ENCODE data around the gene PRRT2. TPM values are rescaled to one million over a fixed set of nuclear protein-coding genes. Genes with fewer than 3 reads are reported as not detected.

Gene PRRT2
- total RNA-seq, 4 donors from 2014 or later: 1.1 to 3.6 (median 1.4) TPM; not detected in 1

GRCh38 chr16:29806641-29807425 lies 5.2 kb upstream of the PRRT2 start:
- DNase-seq (ENCODE audit: low spot score in 2 of 2): peak in 1 of 2 donors; percentile 92
- no peak for TF ChIP-seq CTCF (IDR thresholded peaks at IDR 0.05)
- no peak for TF ChIP-seq POLR2A (IDR thresholded peaks at IDR 0.05)
- WGBS, 2 donors: 1 to 3% methylated on average over 11 to 49 of the region's 99 CpGs
- intact Hi-C loops (cut with DNase I; ENCODE audit: low total_unique reads): no loop called here
- peak overlapping the region; percentile 71 for H3K4me3 ChIP-seq (ENCODE audit: low read depth, poor library complexity, severe bottlenecking)

GRCh38 chr16:29807426-29808218 lies 4.4 kb upstream of the PRRT2 start:
- peak; percentile 90 to 98 for DNase-seq (ENCODE audit: low spot score in 2 of 2)
- H3K4me3 ChIP-seq (ENCODE audit: low read depth, poor library complexity, severe bottlenecking): peak overlapping the region; percentile 25
- WGBS, 2 donors: 0 to 1% methylated on average over 40 to 58 of the region's 69 CpGs
- TF ChIP-seq CTCF (IDR thresholded peaks at IDR 0.05) (no peak), POLR2A (IDR thresholded peaks at IDR 0.05) (no peak)
- intact Hi-C loops (cut with DNase I; ENCODE audit: low total_unique reads): no loop called here

- DNase-seq (ENCODE audit: low spot score in 2 of 2): no peak
- H3K4me3 ChIP-seq (ENCODE audit: low read depth, poor library complexity, severe bottlenecking): no peak overlapping the region
- WGBS, 2 donors: 40 to 42% methylated on average over 25 of the region's 25 CpGs
- TF ChIP-seq POLR2A (IDR thresholded peaks at IDR 0.05): no peak
- no peak for TF ChIP-seq CTCF (IDR thresholded peaks at IDR 0.05)
- intact Hi-C loops (cut with DNase I; ENCODE audit: low total_unique reads): no loop called here
Measured at GRCh38 chr16:29808219-29808900, 3.6 kb upstream of the PRRT2 start.

- TF ChIP-seq POLR2A (IDR thresholded peaks at IDR 0.05) (no peak), CTCF (IDR thresholded peaks at IDR 0.05) (no peak)
- intact Hi-C loops (cut with DNase I; ENCODE audit: low total_unique reads): no loop called here
- 74 to 78% methylated on average over 22 to 26 of the region's 31 CpGs for WGBS, 2 donors
- DNase-seq (ENCODE audit: low spot score in 2 of 2): no peak
- H3K4me3 ChIP-seq (ENCODE audit: low read depth, poor library complexity, severe bottlenecking): no peak overlapping the region
Measured at GRCh38 chr16:29809031-29809747, 2.8 kb upstream of the PRRT2 start.

Data from lower leg skin (tissue), 4 donors.